HT-29 (cell line): Measurements from ENCODE around the gene MEGF9. TPM values are rescaled to one million over a fixed set of nuclear protein-coding genes. Genes with fewer than 3 reads are reported as not detected.

Experiments used
- DNase-seq: peaks from one replicate; pipeline ENCODE4 v3.0.0-alpha.2; 2015; ENCODE audit warnings: low spot score
- total RNA-seq: library from RNA; depleted of rRNA; stranded (reverse); fragments of >200 nt; shearing (Covaris generic); gene quantifications from 2 replicates; pipeline ENCODE4 v1.2.3, GENCODE V29; 2014

The MEGF9 gene
- total RNA-seq, 1 experiment from 2014 or later = 2.4 TPM

- no peak for DNase-seq
Measured at GRCh38 chr9:120733190-120733589, 18.9 kb upstream of the MEGF9 start.

GRCh38 chr9:120730654-120731514, 16.6 kb upstream of the MEGF9 start:
- DNase-seq = peak; percentile 85

- DNase-seq = no peak
Measured at GRCh38 chr9:120729791-120730241, 15.5 kb upstream of the MEGF9 start.

- no peak for DNase-seq
Measured at GRCh38 chr9:120726484-120726883, 12.2 kb upstream of the MEGF9 start.

- DNase-seq = no peak
Measured at GRCh38 chr9:120725907-120726306, 11.6 kb upstream of the MEGF9 start.

GRCh38 chr9:120724757-120725400, 10.6 kb upstream of the MEGF9 start:
- DNase-seq = no peak

- no peak for DNase-seq
Measured at GRCh38 chr9:120723565-120723964, 9.3 kb upstream of the MEGF9 start.

GRCh38 chr9:120720404-120720803, 6.1 kb upstream of the MEGF9 start:
- no peak for DNase-seq

GRCh38 chr9:120718316-120718715, 4.0 kb upstream of the MEGF9 start:
- DNase-seq = no peak

GRCh38 chr9:120717176-120717575, 2.9 kb upstream of the MEGF9 start:
- no peak for DNase-seq

- DNase-seq = no peak
Measured at GRCh38 chr9:120716483-120716882, 2.2 kb upstream of the MEGF9 start.

- no peak for DNase-seq
Measured at GRCh38 chr9:120715389-120715924, 1.2 kb upstream of the MEGF9 start.

- DNase-seq = no peak
Measured at GRCh38 chr9:120714846-120715388, 647 bp upstream of the MEGF9 start.

- DNase-seq = no peak
Measured at GRCh38 chr9:120713257-120714087, 798 bp downstream of the MEGF9 start.

- DNase-seq = peak; percentile 58
Measured at GRCh38 chr9:120712539-120713031, 1.7 kb downstream of the MEGF9 start.

- DNase-seq = no peak
Measured at GRCh38 chr9:120711841-120712538, 2.3 kb downstream of the MEGF9 start.

GRCh38 chr9:120711354-120711753, 2.9 kb downstream of the MEGF9 start:
- no peak for DNase-seq

- no peak for DNase-seq
Measured at GRCh38 chr9:120710110-120710981, 3.9 kb downstream of the MEGF9 start.

- no peak for DNase-seq
Measured at GRCh38 chr9:120708526-120709224, 5.6 kb downstream of the MEGF9 start.
